BLaER1 (cell line): ENCODE data around the gene CRIM1.
"Not testable (repeated sequence)": the region's sequence is repeated elsewhere in the genome, so short reads cannot be mapped to it uniquely, and the experiment has no call there.

Experiments used
- H3K27ac ChIP-seq: shearing (Covaris generic); formaldehyde crosslinking; 2 replicates; pipeline ENCODE4 v1.8.1; 2022
- H3K27me3 ChIP-seq: shearing (Covaris generic); formaldehyde crosslinking; 2 replicates; pipeline ENCODE4 v1.8.1; 2022
- H3K36me3 ChIP-seq: shearing (Covaris generic); formaldehyde crosslinking; 2 replicates; pipeline ENCODE4 v1.8.1; 2022
- H3K4me1 ChIP-seq: shearing (Covaris generic); formaldehyde crosslinking; 2 replicates; pipeline ENCODE4 v1.8.1; 2022
- H3K4me2 ChIP-seq: shearing (Covaris generic); formaldehyde crosslinking; 2 replicates; pipeline ENCODE4 v1.8.1; 2022
- H3K4me3 ChIP-seq: shearing (Covaris generic); formaldehyde crosslinking; 2 replicates; pipeline ENCODE4 v1.8.1; 2022
- H3K9ac ChIP-seq: shearing (Covaris generic); formaldehyde crosslinking; 2 replicates; pipeline ENCODE4 v1.8.1; 2022
- H3K9me3 ChIP-seq: shearing (Covaris generic); formaldehyde crosslinking; 2 replicates; pipeline ENCODE4 v1.8.1; 2022
- H4K20me1 ChIP-seq: shearing (Covaris generic); formaldehyde crosslinking; 2 replicates; pipeline ENCODE4 v1.8.1; 2022
- Cebpa-rat ChIP-seq: shearing (Covaris generic); IDR thresholded peaks from 2 replicates; pipeline ENCODE4 v1.8.1; 2022

CRIM1 gene

DNA sequence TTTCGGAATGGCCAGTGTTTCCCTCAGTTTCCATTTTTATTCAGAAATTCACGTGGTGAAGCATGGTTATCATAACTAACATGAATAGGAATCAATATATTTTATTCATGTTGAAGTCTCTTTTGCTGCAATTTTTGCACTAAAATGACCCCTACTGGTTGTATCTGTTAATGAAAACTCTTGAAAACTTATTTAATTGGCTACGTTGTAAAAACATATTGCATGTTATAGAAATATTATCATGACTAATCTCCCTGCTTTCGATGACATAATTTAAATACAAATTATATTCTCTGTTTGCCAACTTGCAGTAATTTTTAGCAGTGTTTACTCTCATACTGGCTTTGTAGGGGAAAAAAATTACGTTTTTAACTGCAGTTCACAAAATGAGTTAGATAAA lies 3.5 kb downstream of the CRIM1 start:
- Histone ChIP-seq H3K36me3 (no peaks in the 10 kb centered on the region), H3K9me3 (no peaks in the 10 kb centered on the region), H3K4me2 (peak overlapping the region; percentile 97), H3K4me3 (no peak overlapping the region), H3K27me3 (no peaks in the 10 kb centered on the region), H3K4me1 (peaks cover 28% of the 10 kb centered on the region), H3K9ac (no peak overlapping the region), H3K27ac (no peak overlapping the region), H4K20me1 (peaks cover 66% of the 10 kb centered on the region)
- TF ChIP-seq Cebpa-rat = no peak

DNA sequence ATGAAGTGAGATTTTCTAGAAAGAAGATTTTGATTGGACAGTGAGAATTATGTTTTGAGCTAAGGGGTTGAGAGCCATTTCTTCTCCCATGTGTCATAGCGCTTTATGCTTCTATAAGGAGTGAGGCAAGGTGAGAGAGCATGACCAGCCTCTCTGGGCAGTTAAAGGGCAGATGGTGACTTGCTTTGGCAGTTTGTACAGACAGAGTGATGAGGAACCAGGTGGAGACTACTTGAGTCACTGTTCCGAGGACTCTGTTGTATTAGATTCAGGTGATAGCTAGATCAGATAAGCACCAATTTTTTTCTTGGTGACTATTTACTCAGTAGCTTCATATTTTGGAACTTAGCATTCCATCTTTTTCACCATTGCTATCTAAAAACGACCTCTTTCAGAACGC lies 4.5 kb downstream of the CRIM1 start:
- no peak overlapping the region for H3K4me3 ChIP-seq
- H3K4me2 ChIP-seq = no peak overlapping the region
- H3K27me3 ChIP-seq = no peaks in the 10 kb centered on the region
- no peaks in the 10 kb centered on the region for H3K9me3 ChIP-seq
- H4K20me1 ChIP-seq = peaks cover 76% of the 10 kb centered on the region
- no peak overlapping the region for H3K27ac ChIP-seq
- H3K9ac ChIP-seq = no peak overlapping the region
- no peaks in the 10 kb centered on the region for H3K36me3 ChIP-seq
- peaks cover 33% of the 10 kb centered on the region for H3K4me1 ChIP-seq
- no peak for TF ChIP-seq Cebpa-rat

DNA sequence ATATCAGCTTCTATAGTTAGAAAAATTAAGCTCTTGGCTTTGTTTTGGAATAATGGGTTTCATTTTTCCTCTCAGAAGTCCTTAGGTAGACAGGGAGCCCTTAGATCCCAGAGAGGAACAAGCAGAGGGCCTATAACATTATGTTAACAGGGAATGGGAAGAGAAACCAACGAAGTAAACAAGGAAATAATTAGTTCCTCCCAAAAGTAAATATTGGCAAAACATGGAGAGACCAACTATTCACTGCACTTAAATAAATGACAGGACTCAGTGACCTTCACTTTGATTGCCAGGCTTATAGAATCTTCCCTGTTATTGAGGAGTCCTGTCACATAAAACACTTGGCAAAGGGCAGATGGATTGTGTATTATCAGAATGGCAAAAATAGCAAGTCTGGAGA lies 5.3 kb downstream of the CRIM1 start:
- peaks cover 33% of the 10 kb centered on the region for H3K4me1 ChIP-seq
- H3K4me2 ChIP-seq = no peak overlapping the region
- no peaks in the 10 kb centered on the region for H3K36me3 ChIP-seq
- peaks cover 84% of the 10 kb centered on the region for H4K20me1 ChIP-seq
- H3K9ac ChIP-seq = no peak overlapping the region
- TF ChIP-seq Cebpa-rat = no peak
- no peaks in the 10 kb centered on the region for H3K9me3 ChIP-seq
- no peaks in the 10 kb centered on the region for H3K27me3 ChIP-seq
- no peak overlapping the region for H3K4me3 ChIP-seq
- H3K27ac ChIP-seq = no peak overlapping the region

DNA sequence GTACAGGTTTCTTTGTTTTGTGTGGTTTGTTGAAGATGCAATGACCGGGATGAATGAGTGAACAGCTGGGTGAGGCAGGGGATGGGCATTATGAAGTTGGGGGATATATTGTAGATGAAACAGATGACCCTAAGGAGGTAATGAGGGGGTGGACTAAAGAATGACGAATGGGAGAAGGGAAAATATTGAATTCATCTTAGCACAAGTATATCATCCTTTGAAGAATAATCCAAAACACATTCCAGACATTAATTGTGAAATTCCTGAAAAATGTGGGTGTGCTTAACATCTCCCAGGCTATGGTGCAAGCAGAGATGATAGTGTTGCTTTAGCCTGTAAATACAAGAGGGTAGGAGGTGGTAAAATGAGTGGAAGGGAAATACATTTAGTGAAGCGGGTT lies 5.8 kb downstream of the CRIM1 start:
- Histone ChIP-seq H3K27me3 (no peaks in the 10 kb centered on the region), H3K9me3 (no peaks in the 10 kb centered on the region), H3K4me3 (no peak overlapping the region), H3K27ac (no peak overlapping the region), H3K9ac (no peak overlapping the region), H3K4me2 (no peak overlapping the region), H4K20me1 (peaks cover 90% of the 10 kb centered on the region), H3K36me3 (no peaks in the 10 kb centered on the region), H3K4me1 (peaks cover 33% of the 10 kb centered on the region)
- TF ChIP-seq Cebpa-rat = no peak

- H3K27ac ChIP-seq = no peak overlapping the region
- H3K9me3 ChIP-seq = no peaks in the 10 kb centered on the region
- peaks cover 99% of the 10 kb centered on the region for H4K20me1 ChIP-seq
- H3K27me3 ChIP-seq = no peaks in the 10 kb centered on the region
- peaks cover 33% of the 10 kb centered on the region for H3K4me1 ChIP-seq
- no peaks in the 10 kb centered on the region for H3K36me3 ChIP-seq
- no peak overlapping the region for H3K9ac ChIP-seq
- no peak overlapping the region for H3K4me2 ChIP-seq
- TF ChIP-seq Cebpa-rat = no peak
- H3K4me3 ChIP-seq = no peak overlapping the region
Observed at GRCh38 chr2:36362291-36362690, 6.7 kb downstream of the CRIM1 start.

- not testable (repeated sequence) for H3K4me3 ChIP-seq, H3K4me2 ChIP-seq, H3K36me3 ChIP-seq, H3K27me3 ChIP-seq, H3K9me3 ChIP-seq, H3K9ac ChIP-seq, H3K27ac ChIP-seq
- Histone ChIP-seq H3K4me1 (peaks cover 29% of the 10 kb centered on the region), H4K20me1 (peaks cover 100% of the 10 kb centered on the region)
Observed at GRCh38 chr2:36363085-36363484, 7.5 kb downstream of the CRIM1 start.

DNA sequence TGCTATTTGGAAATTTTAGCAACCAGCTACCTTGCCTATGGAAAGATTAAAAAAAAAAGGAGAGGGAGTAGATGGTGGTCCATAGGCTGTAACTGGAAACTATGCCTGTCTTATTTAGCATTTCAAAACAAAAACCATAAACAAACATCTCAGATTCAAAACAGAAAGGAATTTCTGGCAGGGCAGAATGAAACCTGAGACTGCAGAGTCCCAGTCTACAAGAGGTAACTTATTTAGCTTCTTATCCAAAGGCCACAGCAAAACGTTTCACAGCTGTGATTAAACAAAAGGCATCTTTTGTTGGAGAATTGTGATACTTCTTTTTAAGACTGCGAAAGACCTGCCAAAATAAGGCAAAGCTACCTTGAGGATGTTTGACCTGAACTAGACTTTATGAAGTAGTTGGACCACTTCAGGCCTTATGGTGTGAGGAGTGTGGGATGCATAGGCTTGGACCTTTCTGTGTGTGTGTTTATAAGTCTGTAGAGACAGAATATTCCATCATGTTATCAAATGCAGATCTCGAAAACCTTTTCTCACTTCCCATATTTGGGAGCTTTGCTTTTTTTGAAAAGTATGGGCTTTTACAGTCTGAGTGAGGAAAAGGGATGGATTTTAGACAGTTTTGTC lies 11.0 kb downstream of the CRIM1 start:
- Histone ChIP-seq H3K4me2 (no peak overlapping the region), H3K9ac (no peak overlapping the region), H3K27me3 (no peaks in the 10 kb centered on the region), H3K4me1 (peaks cover 9% of the 10 kb centered on the region; the same call in 1 of the 2 replicates), H3K36me3 (no peaks in the 10 kb centered on the region), H4K20me1 (peaks cover 97% of the 10 kb centered on the region), H3K27ac (no peak overlapping the region), H3K9me3 (no peaks in the 10 kb centered on the region), H3K4me3 (no peak overlapping the region)
- TF ChIP-seq Cebpa-rat = no peak

- Histone ChIP-seq H3K27ac (no peak overlapping the region), H3K27me3 (no peaks in the 10 kb centered on the region), H3K4me3 (no peak overlapping the region), H3K9me3 (no peaks in the 10 kb centered on the region), H3K9ac (no peak overlapping the region), H3K4me1 (peaks cover 9% of the 10 kb centered on the region; the same call in 1 of the 2 replicates), H4K20me1 (peaks cover 91% of the 10 kb centered on the region), H3K36me3 (no peaks in the 10 kb centered on the region), H3K4me2 (no peak overlapping the region)
- no peak for TF ChIP-seq Cebpa-rat
Observed at GRCh38 chr2:36367486-36367885, 11.9 kb downstream of the CRIM1 start.

DNA sequence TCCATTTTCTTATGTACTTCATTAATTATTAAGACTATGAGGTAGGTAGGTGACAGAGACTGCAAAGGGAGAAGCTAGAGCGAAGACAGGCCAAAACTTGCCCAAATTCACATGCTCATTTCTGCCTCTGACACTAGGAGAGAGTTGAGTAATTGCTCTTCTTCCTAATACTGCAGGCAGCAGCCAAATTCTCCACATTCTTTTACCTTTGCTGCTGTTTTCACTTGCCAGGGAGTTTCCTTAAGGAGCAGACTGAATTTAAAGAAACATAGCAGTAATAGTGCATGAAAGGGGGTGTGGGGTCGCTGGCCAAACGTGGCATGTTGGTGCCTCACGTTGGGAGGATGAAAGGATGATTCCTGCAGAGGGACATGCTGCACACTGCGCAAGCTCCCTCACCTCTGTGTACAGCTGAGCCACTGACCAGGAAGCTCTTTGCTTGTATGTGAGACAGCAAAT lies 12.3 kb downstream of the CRIM1 start:
- no peaks in the 10 kb centered on the region for H3K36me3 ChIP-seq
- H3K4me3 ChIP-seq = no peak overlapping the region
- TF ChIP-seq Cebpa-rat = no peak
- no peak overlapping the region for H3K27ac ChIP-seq
- H3K9me3 ChIP-seq = no peaks in the 10 kb centered on the region
- peaks cover 91% of the 10 kb centered on the region for H4K20me1 ChIP-seq
- H3K9ac ChIP-seq = no peak overlapping the region
- H3K27me3 ChIP-seq = no peaks in the 10 kb centered on the region
- no peak overlapping the region for H3K4me2 ChIP-seq
- peaks cover 9% of the 10 kb centered on the region; the same call in 1 of the 2 replicates for H3K4me1 ChIP-seq

DNA sequence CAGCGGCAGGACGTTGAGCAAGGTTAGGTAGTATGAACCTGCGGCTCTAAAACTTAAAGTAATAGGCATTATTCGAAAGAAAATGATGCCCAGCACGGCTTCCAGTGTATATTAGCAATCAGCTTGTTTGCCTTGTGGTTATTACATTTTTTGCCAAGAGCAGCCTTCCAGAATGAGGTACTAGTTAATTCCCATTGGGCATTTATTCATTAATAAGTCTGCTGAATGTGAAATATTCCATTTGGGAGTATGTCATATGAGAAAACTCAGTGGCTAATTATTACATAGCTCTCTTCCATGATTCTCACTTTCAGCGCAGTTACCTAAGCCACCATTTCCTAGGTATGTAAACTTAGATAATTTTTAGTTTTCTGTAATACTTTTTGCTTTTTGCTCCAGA lies 12.9 kb downstream of the CRIM1 start:
- TF ChIP-seq Cebpa-rat = no peak
- H3K36me3 ChIP-seq = no peaks in the 10 kb centered on the region
- peaks cover 91% of the 10 kb centered on the region for H4K20me1 ChIP-seq
- no peak overlapping the region for H3K4me3 ChIP-seq
- H3K9me3 ChIP-seq = no peaks in the 10 kb centered on the region
- peaks cover 9% of the 10 kb centered on the region; the same call in 1 of the 2 replicates for H3K4me1 ChIP-seq
- H3K27ac ChIP-seq = no peak overlapping the region
- H3K4me2 ChIP-seq = no peak overlapping the region
- H3K9ac ChIP-seq = no peak overlapping the region
- H3K27me3 ChIP-seq = no peaks in the 10 kb centered on the region

DNA sequence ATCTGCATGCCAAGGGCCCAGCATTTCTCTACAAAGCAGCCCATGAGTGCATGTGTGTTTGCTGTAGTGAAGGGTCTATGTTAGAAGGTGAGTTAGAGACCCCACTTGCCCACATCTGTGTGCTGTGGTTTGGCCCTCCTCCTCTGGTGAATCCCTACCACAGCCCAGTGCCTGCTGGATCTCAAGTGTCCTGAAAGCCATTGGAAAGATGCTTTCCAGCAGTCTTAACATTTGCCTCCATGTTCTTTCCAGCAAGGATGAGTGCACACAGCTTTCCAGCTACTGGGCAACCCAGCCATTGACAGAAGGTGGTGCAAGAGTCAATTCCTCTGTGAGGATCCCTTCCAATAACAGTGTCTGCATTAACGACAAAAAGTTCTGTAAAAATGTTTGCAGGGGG lies 13.6 kb downstream of the CRIM1 start:
- no peak overlapping the region for H3K9ac ChIP-seq
- no peak for TF ChIP-seq Cebpa-rat
- peaks cover 4% of the 10 kb centered on the region; the same call in 1 of the 2 replicates for H3K4me1 ChIP-seq
- no peak overlapping the region for H3K4me2 ChIP-seq
- H3K27ac ChIP-seq = no peak overlapping the region
- no peak overlapping the region for H3K4me3 ChIP-seq
- H3K9me3 ChIP-seq = no peaks in the 10 kb centered on the region
- no peaks in the 10 kb centered on the region for H3K27me3 ChIP-seq
- H4K20me1 ChIP-seq = peaks cover 91% of the 10 kb centered on the region
- H3K36me3 ChIP-seq = no peaks in the 10 kb centered on the region
